GM15510 (cell line): Measurements from ENCODE around the gene PIP4K2C.
A peak's percentile ranks its signal among the peaks of the same experiment; 100 is the strongest.

Source experiments
- POLR2A ChIP-seq: IDR thresholded peaks from 3 replicates; pipeline ENCODE4 v1.6.1; 2011; ENCODE audit warnings: borderline replicate concordance; ENCODE audit not compliant: insufficient read length; ENCODE audit errors: extremely low read depth

The PIP4K2C gene

DNA sequence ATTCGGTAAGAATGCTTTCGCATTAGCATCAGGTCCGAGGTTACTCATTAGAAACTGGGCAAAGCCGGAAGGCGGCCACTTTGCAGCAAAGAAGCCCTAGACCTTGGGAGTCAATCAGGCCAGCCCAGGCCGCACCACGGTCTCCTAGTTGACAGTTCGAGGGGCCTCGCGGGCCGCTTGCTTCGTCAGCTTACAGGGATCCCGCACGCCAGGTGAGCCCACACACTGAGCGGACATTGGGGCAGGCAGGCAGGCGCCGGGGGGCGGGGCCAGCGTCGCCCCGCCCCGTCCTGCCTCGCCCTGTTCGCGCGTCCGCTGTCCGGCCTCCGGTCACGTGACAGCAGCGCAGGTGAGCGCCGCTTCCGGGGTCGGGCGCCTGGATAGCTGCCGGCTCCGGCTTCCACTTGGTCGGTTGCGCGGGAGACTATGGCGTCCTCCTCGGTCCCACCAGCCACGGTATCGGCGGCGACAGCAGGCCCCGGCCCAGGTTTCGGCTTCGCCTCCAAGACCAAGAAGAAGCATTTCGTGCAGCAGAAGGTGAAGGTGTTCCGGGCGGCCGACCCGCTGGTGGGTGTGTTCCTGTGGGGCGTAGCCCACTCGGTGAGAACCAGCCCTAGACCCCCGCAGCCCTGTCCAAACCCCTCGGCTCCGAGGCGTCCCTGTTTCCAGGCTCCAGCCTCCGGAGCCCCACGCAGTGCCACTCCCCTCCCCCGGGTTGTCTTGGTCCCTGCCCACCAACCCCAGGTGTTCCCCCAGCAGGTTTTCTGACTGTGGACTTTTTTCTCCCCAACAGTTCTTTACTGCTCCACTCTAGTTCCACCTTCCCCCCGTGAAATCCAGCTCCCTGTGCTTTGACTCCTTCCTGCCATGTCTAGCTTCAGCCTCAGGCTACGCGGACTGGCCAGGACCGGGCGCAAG, at the start of gene PIP4K2C:
PIP4K2C (plus strand) TSS at position 329 of the 918 bp plus-strand sequence; CDS start at position 427, 98 bp downstream.
- peak; percentile 86 for TF ChIP-seq POLR2A

DNA sequence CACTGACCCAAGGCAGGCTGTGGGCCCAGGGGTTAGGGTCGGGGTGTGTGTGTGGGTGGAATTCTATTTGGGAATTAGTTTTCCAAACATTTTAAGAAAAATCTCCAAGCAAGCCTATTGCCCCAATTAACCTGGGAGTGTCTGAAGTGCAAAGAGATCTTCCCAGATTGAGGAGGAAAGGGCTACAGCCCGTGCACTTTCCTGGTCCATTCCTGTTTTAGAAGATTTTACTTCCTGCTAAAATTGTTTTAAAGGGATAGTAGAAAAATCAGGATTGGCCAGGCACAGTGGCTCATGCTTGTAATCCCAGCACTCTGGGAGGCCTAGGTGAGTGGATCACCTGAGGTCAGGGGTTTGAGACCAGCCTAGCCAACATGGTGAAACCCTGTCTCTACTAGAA, 49.3 kb upstream of the PIP4K2C start:
- no peak for TF ChIP-seq POLR2A

DNA sequence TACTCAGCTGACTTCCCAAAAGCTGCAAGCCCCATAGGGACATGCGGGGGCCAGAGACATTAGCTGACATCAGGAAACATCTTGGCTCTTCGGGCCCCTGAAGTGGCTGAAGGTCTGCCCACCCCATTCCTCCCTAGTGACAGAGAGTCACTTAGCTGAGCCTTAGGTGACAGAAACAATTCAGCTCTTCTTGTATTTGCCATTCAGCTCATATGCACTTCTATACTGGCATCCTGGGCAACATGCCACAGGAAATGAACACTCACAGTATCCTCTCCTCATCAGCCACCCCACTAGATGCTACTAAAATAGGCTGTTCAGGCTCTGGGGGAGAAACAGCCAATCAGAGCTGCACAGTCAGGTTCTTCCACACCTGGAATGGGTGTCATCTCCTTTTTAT, 47.4 kb upstream of the PIP4K2C start:
- no peak for TF ChIP-seq POLR2A

DNA sequence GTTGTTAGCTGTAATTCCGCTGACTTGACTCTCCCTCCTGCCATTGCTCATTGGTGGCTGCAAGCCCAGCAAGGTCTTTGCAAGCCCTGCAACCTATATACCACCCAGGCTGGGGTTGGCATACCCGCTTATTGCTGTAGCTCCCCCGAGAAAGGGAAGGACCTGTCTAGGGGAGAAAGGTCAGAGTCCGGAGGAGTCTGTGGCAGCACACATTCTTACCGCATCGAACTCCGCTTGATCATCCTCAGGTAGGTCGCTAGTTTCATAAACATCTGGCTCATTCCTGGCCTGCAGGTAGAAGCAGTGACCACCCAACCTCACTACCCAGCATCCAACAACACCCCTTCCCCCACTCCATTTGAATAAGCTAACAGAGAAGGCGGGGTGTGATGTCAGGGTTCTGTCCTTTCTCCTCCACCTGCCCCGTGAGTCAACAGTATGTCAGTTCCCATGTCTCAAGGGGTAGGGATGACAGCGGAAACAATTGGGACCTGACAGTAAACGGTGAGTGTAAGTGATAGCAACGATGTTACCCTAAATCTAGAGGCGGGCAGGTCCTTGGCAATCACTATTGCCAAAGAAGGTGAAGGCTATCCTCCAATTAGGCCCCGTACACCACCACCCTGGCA, 45.1 kb upstream of the PIP4K2C start:
- TF ChIP-seq POLR2A = no peak

DNA sequence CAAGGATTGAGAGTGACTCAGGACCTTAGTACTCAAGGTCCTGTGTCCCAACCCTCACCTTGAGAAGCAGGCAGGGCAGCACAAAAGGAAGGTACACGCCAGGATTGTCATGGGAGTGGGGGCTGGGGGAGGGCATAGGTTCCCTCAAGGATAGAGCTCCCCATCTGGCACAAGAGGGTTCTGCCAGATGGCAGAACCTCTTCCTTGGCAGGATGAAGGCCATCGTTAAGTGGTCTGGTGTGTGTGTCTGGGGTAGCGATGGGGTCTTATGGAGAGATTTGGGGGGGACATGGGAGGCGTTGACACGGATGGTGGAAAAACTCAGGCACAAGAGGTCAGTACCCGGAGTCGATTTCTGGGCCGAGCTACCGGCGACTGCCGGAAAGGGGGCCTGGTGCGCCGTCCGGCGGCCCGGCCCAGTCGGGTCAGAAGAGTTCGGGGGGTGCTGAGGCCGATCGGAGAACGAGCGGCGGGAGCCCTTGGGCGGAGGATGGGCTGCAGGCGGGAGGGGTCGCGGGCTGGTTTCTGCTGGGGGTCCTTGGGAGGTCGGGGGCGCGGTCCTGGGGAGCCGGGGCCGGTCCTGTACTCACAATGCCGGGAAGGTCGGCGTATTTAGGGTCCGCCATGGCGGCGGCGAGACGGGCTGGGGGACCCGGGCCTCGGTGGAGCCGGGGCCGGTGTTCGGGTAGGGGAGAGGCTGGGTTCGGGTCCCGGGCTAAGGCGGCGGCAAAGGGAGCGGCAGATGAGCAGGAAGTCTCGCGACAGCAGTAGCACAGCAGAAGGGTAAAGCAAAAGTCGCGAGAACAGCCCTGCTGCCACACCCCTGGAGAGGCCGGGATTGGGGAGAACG, 44.3 kb upstream of the PIP4K2C start, which contains the start of gene DCTN2:
DCTN2 (minus strand) TSS at position 755 of the 850 bp plus-strand sequence; CDS start at position 626, 129 bp downstream.
- peak; percentile 60 for TF ChIP-seq POLR2A

DNA sequence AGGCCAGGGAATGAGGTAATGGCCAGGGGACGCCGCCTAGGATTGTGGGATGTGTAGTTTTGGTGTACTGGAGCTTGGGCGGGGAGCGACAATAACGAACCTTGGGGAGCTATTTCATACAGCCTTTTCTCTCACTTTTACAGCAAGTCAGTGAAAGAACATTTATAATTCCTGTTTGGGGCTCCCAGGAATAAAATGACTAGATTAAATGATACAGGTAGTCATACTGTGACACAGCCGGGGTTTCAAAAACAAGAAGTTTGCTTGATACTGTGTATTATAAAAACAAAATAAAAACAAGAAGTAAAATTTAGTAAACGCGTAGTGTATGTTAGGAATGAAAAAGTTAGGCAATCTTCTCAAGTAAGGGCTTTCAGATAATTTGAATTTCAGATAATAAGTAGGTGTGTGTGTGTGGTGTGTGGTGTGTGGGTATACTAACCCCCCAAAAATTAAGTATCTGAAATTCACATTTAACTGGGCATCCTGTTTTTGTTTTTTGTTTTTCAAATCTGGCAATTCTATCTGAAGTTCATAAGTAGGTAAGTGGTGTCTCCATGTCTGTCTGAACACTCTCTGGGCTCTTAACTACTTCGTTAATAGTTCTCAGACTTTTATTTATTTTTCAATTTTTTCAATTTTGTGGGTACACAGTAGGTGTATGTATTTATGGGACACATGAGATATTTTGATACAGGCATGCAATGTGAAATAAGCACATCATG, 43.5 kb upstream of the PIP4K2C start:
- TF ChIP-seq POLR2A = no peak

DNA sequence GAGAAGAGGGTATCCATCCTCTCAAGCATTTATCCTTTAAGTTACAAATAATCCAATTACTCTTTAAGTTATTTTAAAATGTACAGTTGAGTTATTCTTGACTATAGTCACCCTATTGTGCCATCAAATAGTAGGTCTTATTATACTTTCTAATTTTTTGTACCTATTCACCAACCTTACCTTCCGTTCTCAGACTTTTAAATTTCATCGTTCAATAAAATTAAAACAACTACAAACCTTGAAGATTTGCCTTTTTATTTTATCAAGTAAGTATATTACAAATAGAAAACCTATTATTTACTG, 43.0 kb upstream of the PIP4K2C start:
- no peak for TF ChIP-seq POLR2A

DNA sequence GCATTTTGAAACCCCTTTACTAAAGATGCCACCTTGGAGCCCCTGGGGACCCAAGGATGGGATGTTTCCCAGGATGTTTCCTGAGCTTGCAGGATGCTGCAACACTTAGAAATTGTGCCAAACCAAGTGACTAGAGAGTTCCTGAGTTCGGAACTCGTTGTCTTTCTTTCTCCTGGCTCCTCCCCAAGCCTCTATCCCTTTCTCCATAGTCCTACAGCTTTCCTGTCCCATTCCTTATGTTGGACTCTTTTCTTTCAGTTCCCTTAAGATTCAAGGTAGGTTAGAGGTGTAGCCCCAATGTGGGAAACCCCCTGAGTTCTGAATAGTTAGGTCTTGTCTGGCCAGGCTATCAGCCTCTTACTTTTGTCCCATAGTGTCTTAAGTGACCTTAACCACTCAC, 42.5 kb upstream of the PIP4K2C start:
- no peak for TF ChIP-seq POLR2A

DNA sequence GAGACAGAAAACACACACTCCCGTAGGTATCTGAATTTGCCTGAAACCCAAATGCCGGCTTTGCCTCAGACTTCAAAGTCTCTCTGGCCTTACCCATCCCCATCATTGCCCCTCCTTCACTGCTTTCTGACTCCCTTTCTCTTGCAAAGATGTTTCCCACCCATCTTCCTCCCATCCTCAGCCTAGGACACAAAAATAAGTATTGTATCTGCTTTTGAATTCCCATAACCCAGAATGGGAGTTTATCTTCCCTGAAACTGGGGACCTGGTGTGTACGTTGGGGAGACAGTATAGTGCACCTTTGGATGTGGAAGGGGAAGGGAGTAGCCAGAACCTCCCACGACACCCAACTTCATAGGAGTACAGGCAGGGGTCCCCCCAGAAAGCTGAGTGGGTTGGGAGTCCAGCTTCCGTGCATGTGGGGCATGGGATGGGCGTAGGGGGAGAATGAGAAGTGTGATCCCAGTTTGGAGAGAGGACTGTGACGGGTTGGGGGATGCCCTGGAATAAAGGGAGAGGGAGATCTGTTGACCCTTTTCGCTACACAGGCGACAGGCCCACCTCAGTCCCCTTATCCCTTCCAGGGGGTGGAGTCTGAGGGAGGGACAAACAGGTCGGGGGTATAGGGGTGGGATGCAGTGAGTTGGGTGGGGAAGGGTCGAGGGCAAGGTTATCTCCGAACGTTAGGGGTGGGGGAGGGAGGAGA, 41.6 kb upstream of the PIP4K2C start:
- no peak for TF ChIP-seq POLR2A

DNA sequence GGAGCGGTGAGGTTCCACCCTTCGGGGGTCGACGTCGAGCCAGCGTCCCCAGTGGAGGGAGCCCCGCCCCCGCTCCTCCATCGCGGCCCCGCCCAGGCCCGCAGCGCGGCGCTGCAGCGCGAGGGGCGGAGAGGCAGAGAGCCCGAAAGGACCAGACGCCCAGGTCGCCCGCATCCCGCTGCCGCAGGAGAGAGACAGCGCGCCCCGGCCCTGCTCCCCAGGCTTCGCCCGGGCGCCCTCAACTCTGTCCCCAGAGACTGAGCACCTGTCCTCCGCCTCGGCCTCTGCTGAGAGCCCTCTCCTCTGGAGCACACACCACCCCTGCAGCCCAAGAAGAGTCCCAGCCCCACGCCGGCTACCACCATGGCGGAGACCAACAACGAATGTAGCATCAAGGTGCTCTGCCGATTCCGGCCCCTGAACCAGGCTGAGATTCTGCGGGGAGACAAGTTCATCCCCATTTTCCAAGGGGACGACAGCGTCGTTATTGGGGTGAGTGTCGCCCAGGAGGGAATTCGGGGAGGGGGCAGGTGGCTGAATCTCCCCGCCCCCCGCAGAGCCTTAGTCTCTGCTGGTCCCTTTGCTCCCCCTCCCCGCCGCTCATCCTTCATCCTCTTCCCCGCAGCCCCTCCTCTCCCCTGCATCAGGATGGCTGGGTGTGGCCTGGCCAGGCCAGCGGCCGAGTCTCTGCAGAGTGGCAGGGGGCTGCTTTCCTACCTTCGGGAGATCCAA, 40.9 kb upstream of the PIP4K2C start, which contains the start of gene KIF5A:
KIF5A (plus strand) TSS at position 136 of the 732 bp plus-strand sequence; CDS start at position 364, 228 bp downstream.
- TF ChIP-seq POLR2A = peak; percentile 16

DNA sequence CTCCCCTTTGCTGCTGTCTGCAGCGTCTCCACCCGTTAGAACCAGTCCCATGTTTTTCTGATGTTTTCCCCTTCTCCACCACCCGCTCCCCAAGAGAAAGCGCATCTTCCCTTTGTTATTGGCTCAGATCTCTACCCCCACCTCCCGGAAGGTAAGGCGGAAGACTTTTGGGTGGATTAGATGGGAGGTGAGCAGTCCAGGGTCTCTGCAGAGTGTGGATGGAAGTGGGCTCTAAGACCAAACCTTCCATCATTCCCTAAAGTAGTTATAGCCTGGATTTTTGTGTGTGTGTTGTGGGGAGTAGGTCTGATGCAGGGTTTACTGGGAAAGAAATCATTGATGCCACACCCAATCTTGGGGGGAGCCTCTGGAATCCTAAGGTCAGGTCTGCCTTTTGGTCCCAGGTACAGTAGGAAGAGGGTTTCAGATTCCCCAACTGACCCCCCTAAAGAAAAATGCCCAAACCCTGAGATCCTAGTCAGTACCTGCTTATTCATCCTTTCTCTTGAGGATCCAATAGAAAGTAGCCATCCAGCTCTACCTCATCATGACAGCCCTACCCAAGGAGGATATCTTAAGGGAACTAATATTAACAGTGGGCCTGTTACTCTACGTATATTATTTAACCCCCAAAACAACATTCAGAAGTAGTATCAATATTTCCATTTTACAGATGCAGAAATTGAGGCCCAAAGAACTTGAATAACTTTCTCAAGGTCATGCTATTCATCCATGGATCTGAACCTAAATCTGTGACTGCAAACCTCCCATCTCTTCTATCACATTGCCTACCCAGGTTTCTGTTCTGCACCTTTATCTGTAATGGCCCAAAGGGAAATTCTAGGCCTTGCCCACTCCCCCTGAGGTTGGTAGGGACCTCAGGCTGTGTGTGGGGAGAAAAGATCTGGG, 40.1 kb upstream of the PIP4K2C start:
- no peak for TF ChIP-seq POLR2A
